Astrocyte of the hippocampus (primary cell): ENCODE data around the gene AUTS2.
"Not testable (repeated sequence)": the region's sequence is repeated elsewhere in the genome, so short reads cannot be mapped to it uniquely, and the experiment has no call there.

Experiments
- DNase-seq: peaks from one replicate; pipeline ENCODE4 v3.0.0; 2011; ENCODE audit warnings: low read depth, low spot score

Gene AUTS2

GRCh38 chr7:70793821-70794220, 1195.5 kb downstream of the AUTS2 start:
- no peak for DNase-seq

GRCh38 chr7:70794962-70795361, 1196.7 kb downstream of the AUTS2 start:
- DNase-seq = no peak

GRCh38 chr7:70795948-70796347, 1197.7 kb downstream of the AUTS2 start:
- DNase-seq = no peak

- no peak for DNase-seq
Measured at GRCh38 chr7:70797109-70797514, 1198.8 kb downstream of the AUTS2 start.

- DNase-seq = no peak
Measured at GRCh38 chr7:70799841-70800405, 1201.6 kb downstream of the AUTS2 start.

GRCh38 chr7:70805360-70805759, 1207.1 kb downstream of the AUTS2 start:
- DNase-seq = peak; percentile 18

GRCh38 chr7:70807650-70808049, 1209.4 kb downstream of the AUTS2 start:
- no peak for DNase-seq

- DNase-seq = no peak
Measured at GRCh38 chr7:70808876-70809275, 1210.6 kb downstream of the AUTS2 start.

GRCh38 chr7:70810558-70811139, 1212.4 kb downstream of the AUTS2 start:
- DNase-seq = no peak

- DNase-seq = no peak
Measured at GRCh38 chr7:70812511-70812910, 1214.2 kb downstream of the AUTS2 start.

- not testable (repeated sequence) for DNase-seq
Measured at GRCh38 chr7:70822490-70822889, 1224.2 kb downstream of the AUTS2 start.

- DNase-seq = peak; percentile 84
Measured at GRCh38 chr7:70829221-70830059, 1231.2 kb downstream of the AUTS2 start.

- DNase-seq = no peak
Measured at GRCh38 chr7:70830060-70830395, 1231.8 kb downstream of the AUTS2 start.

- no peak for DNase-seq
Measured at GRCh38 chr7:70830426-70830825, 1232.2 kb downstream of the AUTS2 start.

GRCh38 chr7:70833726-70834125, 1235.5 kb downstream of the AUTS2 start:
- DNase-seq = peak; percentile 93

GRCh38 chr7:70834424-70834823, 1236.1 kb downstream of the AUTS2 start:
- DNase-seq = no peak

- DNase-seq = no peak
Measured at GRCh38 chr7:70835658-70836057, 1237.4 kb downstream of the AUTS2 start.

- DNase-seq = no peak
Measured at GRCh38 chr7:70836279-70836678, 1238.0 kb downstream of the AUTS2 start.

GRCh38 chr7:70836946-70837345, 1238.7 kb downstream of the AUTS2 start:
- no peak for DNase-seq

GRCh38 chr7:70837589-70837988, 1239.3 kb downstream of the AUTS2 start:
- DNase-seq = no peak

- DNase-seq = no peak
Measured at GRCh38 chr7:70838292-70838907, 1240.1 kb downstream of the AUTS2 start.
